Esophagus squamous epithelium (tissue), 4 donors: ENCODE results near the gene HPCAL1.

ENCODE experiments used
- CTCF ChIP-seq, 6 experiments: fragments of 450-650 bp in 4 of 6; fragments of 200-600 bp in 2 of 6; sonication (generic) in 2 of 6; IDR thresholded peaks; one replicate each; pipeline ENCODE4 v1.5.1; 2016 to 2019; ENCODE audit warnings: antibody characterized with exemption in 6 of 6, mild to moderate bottlenecking in 4 of 6, moderate library complexity in 4 of 6
- POLR2A ChIP-seq, 4 donors: fragments of 450-650 bp; IDR thresholded peaks; one replicate each; pipeline ENCODE4 v1.6.1; 2017; ENCODE audit warnings: antibody characterized with exemption in 4 of 4, mild to moderate bottlenecking in 4 of 4, moderate library complexity in 3 of 4

- TF ChIP-seq CTCF (IDR thresholded peaks at IDR 0.05) = no peak
- TF ChIP-seq POLR2A (IDR thresholded peaks at IDR 0.05) = no peak
Observed at GRCh38 chr2:10452312-10452711, 149.6 kb downstream of the HPCAL1 start.
